Ascending aorta (tissue), 2 donors: ENCODE data around the gene CLDN2. TPM values are rescaled to one million over a fixed set of nuclear protein-coding genes. Genes with fewer than 3 reads are reported as not detected.

Experiments
- DNase-seq, 2 donors: peaks; one replicate each; pipeline ENCODE4 v3.0.0-alpha.2; 2019; ENCODE audit warnings: low spot score in 2 of 2
- H3K27ac ChIP-seq, 2 donors: fragments of 200-600 bp; sonication (generic); one replicate each; pipeline ENCODE4 v1.5.1; 2016 to 2017; ENCODE audit warnings: mild to moderate bottlenecking in 1 of 2
- H3K27me3 ChIP-seq: fragments of 200-600 bp; sonication (generic); one replicate; pipeline ENCODE4 v1.5.1; 2017
- H3K36me3 ChIP-seq, 2 donors: fragments of 200-600 bp; sonication (generic); one replicate each; pipeline ENCODE4 v1.5.1; 2016
- H3K4me1 ChIP-seq, 2 donors: fragments of 200-600 bp; sonication (generic); one replicate each; pipeline ENCODE4 v1.5.1; 2016 to 2017; ENCODE audit warnings: mild to moderate bottlenecking in 1 of 2
- H3K4me3 ChIP-seq, 2 donors: fragments of 200-600 bp; sonication (generic); one replicate each; pipeline ENCODE4 v1.5.1; 2016 to 2017; ENCODE audit warnings: mild to moderate bottlenecking in 1 of 2
- H3K9me3 ChIP-seq, 2 donors: fragments of 200-600 bp; sonication (generic); one replicate each; pipeline ENCODE4 v1.5.1; 2016
- intact Hi-C: fragments of 100-400 bp; cut with DNase I; formaldehyde crosslinking; loops from one replicate; pipeline ENCODE4 v1.15.1; 2023
- total RNA-seq: library from RNA; depleted of rRNA; stranded (reverse); fragments of >200 nt; gene quantifications from one replicate; pipeline ENCODE4 v1.1.0, GENCODE V29; 2016
- TF ChIP-seq, protein P1 (sequence below), 3 experiments: fragments of 200-600 bp in 2 of 3; fragments of 450-650 bp in 1 of 3; sonication (generic) in 2 of 3; IDR thresholded peaks; one replicate each; pipeline ENCODE4 v1.5.1; 2016 to 2019; ENCODE audit warnings: antibody characterized with exemption in 3 of 3, mild to moderate bottlenecking in 1 of 3, moderate library complexity in 1 of 3

CLDN2 gene
- total RNA-seq, 1 donor from 2014 or later, result 0.43 TPM

DNA sequence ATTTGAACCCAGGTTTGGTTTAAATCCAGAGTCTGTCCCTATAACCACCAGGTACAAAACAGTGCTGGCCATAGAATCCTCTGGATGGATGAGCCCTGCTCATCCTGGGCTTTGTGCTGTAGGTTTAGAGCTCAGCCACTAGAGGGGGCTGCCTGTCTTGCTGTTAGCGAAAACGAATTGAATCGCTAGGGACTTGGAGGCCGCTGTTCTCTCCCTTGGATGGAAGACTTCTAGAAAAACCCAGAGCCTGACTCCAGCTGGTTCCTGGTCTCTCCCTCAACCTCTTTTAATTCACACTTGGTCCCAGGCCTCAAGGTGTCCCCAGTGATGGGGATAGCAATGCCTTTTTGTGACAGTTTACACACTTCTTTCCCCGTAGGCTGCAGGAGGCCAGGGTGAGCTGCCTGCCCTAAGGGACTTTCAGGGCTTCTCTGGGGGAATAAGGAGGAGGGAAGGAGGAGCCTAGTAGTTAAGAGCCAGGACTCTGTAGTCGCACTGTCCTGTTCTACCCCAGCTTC is 25.8 kb upstream of the CLDN2 start:
- DNase-seq, result no peak
- Histone ChIP-seq H3K27ac (no peak overlapping the region), H3K4me3 (no peak overlapping the region), H3K36me3 (no peaks in the 10 kb centered on the region), H3K27me3 (no peaks in the 10 kb centered on the region), H3K9me3 (no peaks in the 10 kb centered on the region), H3K4me1 (no peaks in the 10 kb centered on the region)
- TF ChIP-seq, protein P1, sequence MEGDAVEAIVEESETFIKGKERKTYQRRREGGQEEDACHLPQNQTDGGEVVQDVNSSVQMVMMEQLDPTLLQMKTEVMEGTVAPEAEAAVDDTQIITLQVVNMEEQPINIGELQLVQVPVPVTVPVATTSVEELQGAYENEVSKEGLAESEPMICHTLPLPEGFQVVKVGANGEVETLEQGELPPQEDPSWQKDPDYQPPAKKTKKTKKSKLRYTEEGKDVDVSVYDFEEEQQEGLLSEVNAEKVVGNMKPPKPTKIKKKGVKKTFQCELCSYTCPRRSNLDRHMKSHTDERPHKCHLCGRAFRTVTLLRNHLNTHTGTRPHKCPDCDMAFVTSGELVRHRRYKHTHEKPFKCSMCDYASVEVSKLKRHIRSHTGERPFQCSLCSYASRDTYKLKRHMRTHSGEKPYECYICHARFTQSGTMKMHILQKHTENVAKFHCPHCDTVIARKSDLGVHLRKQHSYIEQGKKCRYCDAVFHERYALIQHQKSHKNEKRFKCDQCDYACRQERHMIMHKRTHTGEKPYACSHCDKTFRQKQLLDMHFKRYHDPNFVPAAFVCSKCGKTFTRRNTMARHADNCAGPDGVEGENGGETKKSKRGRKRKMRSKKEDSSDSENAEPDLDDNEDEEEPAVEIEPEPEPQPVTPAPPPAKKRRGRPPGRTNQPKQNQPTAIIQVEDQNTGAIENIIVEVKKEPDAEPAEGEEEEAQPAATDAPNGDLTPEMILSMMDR (IDR thresholded peaks at IDR 0.05), result peak; percentile 42 to 79 (median 75)
- intact Hi-C loops, result loop anchor here (2.0 kb wide), 1 partner anchor 58 kb away; no protein-coding TSS in a partner anchor

DNA sequence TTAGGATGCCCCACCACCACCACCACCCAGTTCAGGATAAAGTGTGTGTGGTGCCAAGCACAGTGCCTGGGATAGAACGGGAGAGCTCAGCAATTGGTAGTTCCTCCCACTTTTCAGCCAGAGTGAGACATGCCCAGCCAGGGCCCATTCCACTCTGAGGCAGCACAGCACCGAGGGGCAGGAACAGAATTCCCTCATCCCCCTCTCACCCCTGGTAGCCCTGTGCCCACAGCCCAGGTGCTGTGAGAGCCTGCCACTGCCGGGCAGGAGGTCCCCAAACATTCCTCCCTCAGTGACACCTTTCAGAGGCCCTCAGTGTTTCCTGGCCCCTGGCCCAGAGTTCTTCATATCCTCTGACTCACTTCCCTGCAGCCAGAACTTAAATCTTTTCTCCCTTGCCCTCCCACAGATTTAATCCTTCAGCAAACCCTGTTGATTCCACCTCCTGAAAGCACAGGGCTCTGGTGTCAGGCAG is 25.2 kb upstream of the CLDN2 start:
- no peaks in the 10 kb centered on the region for H3K4me1 ChIP-seq
- intact Hi-C loops, result loop anchor here (2.0 kb wide), 1 partner anchor 58 kb away; no protein-coding TSS in a partner anchor
- no peaks in the 10 kb centered on the region for H3K9me3 ChIP-seq
- no peak overlapping the region for H3K27ac ChIP-seq
- H3K27me3 ChIP-seq, result no peaks in the 10 kb centered on the region
- H3K4me3 ChIP-seq, result no peak overlapping the region
- no peaks in the 10 kb centered on the region for H3K36me3 ChIP-seq
- TF ChIP-seq, protein P1 (IDR thresholded peaks at IDR 0.05), result no peak
- no peak for DNase-seq

DNA sequence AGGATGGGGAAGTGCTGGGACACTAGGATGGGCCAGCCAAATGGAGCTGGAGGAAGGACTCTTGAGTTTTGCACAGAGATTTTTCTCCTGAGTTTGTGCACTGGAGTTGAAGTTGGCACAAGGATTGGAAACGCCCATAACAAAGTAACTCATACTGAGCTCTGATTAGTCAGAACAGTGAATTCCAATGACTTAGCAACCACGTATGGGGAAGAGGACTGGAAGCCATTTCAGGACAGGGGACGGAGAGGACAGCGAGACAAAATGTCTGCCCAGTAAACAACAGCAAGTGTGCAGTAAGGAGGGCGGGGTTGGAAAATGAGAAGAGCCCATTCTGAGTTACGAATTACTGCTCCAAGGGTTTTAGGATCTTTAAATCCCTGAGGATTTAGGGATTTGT is 22.9 kb upstream of the CLDN2 start:
- Histone ChIP-seq H3K27ac (no peak overlapping the region), H3K36me3 (no peaks in the 10 kb centered on the region), H3K27me3 (no peaks in the 10 kb centered on the region), H3K9me3 (no peaks in the 10 kb centered on the region), H3K4me3 (no peak overlapping the region), H3K4me1 (no peaks in the 10 kb centered on the region)
- intact Hi-C loops, result no loop called here
- no peak for DNase-seq
- TF ChIP-seq, protein P1 (IDR thresholded peaks at IDR 0.05), result no peak

DNA sequence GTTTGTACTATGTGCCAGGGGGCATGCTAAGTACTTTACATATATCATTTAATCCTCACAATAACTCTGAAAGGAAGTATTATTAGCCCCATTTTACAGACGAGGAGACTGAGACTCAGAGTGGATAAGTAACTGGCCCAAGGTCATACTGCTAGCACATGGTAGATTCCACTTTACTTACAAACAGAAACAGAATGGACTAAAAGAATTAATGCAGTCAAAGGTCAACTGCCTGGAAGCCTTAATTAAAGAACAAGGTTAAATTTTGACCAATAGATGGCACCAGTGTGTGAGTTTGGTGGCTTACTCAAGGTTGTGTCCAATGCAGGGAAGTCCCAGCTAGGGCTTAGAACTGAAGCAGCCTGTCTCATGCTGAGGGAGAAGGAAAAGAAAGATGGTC is 21.7 kb upstream of the CLDN2 start:
- intact Hi-C loops, result no loop called here
- Histone ChIP-seq H3K27ac (no peak overlapping the region), H3K9me3 (no peaks in the 10 kb centered on the region), H3K4me3 (no peak overlapping the region), H3K36me3 (no peaks in the 10 kb centered on the region), H3K4me1 (no peaks in the 10 kb centered on the region), H3K27me3 (no peaks in the 10 kb centered on the region)
- TF ChIP-seq, protein P1 (IDR thresholded peaks at IDR 0.05), result peak in 1 of 3 experiments; percentile 16
- no peak for DNase-seq

DNA sequence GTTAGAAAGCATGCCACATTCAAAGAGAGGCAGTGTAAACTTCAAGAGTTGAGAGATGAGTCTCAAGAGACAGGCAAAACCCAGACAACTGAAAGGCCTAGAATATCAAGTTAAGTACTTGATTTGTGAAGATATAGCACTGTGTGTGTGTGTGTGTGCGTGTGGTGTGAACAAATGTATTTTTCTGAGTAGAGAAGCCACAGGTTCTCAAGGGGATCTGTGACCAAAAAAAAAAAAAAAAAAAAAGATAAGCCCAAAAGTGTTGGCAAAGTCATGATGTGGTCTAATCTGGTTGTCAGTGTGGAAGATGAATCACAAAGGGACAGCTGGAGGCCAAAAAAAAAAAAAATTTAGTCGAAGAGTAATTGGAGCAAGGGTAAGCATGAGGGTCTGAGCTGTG is 20.9 kb upstream of the CLDN2 start:
- H3K4me1 ChIP-seq, result no peaks in the 10 kb centered on the region
- H3K27me3 ChIP-seq, result no peaks in the 10 kb centered on the region
- no peaks in the 10 kb centered on the region for H3K36me3 ChIP-seq
- DNase-seq, result no peak
- no peak overlapping the region for H3K4me3 ChIP-seq
- TF ChIP-seq, protein P1 (IDR thresholded peaks at IDR 0.05), result no peak
- H3K9me3 ChIP-seq, result no peaks in the 10 kb centered on the region
- H3K27ac ChIP-seq, result no peak overlapping the region
- intact Hi-C loops, result no loop called here

DNA sequence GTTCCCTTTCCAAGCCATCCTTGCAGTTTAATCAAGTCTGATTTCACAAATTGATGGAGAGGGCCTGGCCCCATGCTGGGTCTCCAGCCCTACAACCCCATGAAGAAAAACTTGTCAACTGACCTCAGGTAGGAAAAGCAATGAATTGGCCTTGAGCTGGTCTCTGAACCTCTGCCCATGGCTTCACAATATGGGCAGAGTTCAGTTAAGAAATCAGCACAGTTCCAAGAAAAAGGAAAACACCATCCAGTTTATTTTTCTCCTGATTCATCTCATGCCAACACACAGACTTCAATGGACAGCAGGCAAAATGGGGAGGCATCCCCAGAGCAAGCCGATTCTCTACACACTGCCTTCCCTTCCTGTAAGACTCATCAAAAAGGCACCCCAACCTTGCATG is 20.4 kb upstream of the CLDN2 start:
- no peak for DNase-seq
- no peaks in the 10 kb centered on the region for H3K4me1 ChIP-seq
- H3K27me3 ChIP-seq, result no peaks in the 10 kb centered on the region
- TF ChIP-seq, protein P1 (IDR thresholded peaks at IDR 0.05), result no peak
- intact Hi-C loops, result no loop called here
- no peak overlapping the region for H3K27ac ChIP-seq
- no peak overlapping the region for H3K4me3 ChIP-seq
- H3K9me3 ChIP-seq, result no peaks in the 10 kb centered on the region
- no peaks in the 10 kb centered on the region for H3K36me3 ChIP-seq
